Cardiac muscle cell (in vitro differentiated cells and primary cell): ENCODE measurements around the gene PECR. TPM values are rescaled to one million over a fixed set of nuclear protein-coding genes. Genes with fewer than 3 reads are reported as not detected.
"Not testable (repeated sequence)": the region's sequence is repeated elsewhere in the genome, so short reads cannot be mapped to it uniquely, and the experiment has no call there.

Experiments used
- DNase-seq, 2 donors: peaks; one replicate each; pipeline versions ENCODE4 v3.0.0 to v3.0.0-alpha.2; 2010 to 2017; ENCODE audit warnings: low read depth in 1 of 2, low spot score in 1 of 2
- H3K27ac ChIP-seq: fragments of 200-600 bp; sonication (generic); 2 replicates; pipeline ENCODE4 v1.5.1; 2016
- H3K27me3 ChIP-seq: fragments of 200-600 bp; sonication (generic); 2 replicates; pipeline ENCODE4 v1.6.0; 2016; ENCODE audit warnings: control low read depth
- H3K36me3 ChIP-seq: fragments of 200-600 bp; sonication (generic); 2 replicates; pipeline ENCODE4 v1.5.1; 2016; ENCODE audit warnings: control low read depth
- H3K4me1 ChIP-seq: fragments of 200-600 bp; sonication (generic); 2 replicates; pipeline ENCODE4 v1.8.1; 2017; ENCODE audit warnings: low read depth, mild to moderate bottlenecking, mixed run types
- H3K4me3 ChIP-seq: fragments of 200-600 bp; sonication (generic); 2 replicates; pipeline ENCODE4 v1.5.1; 2016; ENCODE audit warnings: mild to moderate bottlenecking
- H3K9me3 ChIP-seq: fragments of 200-600 bp; sonication (generic); 2 replicates; pipeline ENCODE4 v1.5.1; 2017; ENCODE audit warnings: low read depth, mild to moderate bottlenecking, control low read depth
- polyA plus RNA-seq: library from polyadenylated mRNA; unstranded; fragments of >200 nt; fragmentation: Nextera tagmentation; extraction: Ambion mirVana; gene quantifications from 2 replicates; pipeline ENCODE4 v1.2.1, GENCODE V29; 2016
- total RNA-seq: library from RNA; depleted of rRNA; stranded (reverse); fragments of >200 nt; gene quantifications from 2 replicates; pipeline ENCODE4 v1.2.3, GENCODE V29; 2016
- TF ChIP-seq, protein P1 (sequence below): IDR thresholded peaks from 2 replicates; pipeline ENCODE4 v1.5.1; 2012; ENCODE audit warnings: low read depth, mild to moderate bottlenecking, low read length

PECR gene
- total and polyA plus RNA-seq, 2 experiments from 2014 or later, result 6.4 to 11.4 TPM

DNA sequence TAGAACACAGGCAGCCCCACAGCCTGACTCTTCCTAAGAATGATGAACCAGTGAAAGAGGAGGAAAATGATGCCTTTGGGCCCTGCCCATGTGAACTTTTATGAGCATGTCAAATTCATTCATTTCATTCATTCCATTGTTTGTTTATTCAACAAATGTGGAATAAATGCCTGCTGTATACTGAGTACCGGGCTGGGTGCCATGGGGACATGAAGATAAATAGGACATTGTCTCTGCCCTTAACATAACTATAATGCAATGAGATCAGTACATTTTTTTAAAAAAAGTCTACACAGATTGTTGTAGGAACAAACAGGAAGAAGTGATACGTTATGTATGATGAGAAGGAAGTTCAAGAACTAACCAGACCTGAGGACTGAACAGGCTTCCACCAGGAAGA is 83.0 kb downstream of the PECR start:
- no peak overlapping the region for H3K27ac ChIP-seq
- H3K4me3 ChIP-seq, result no peak overlapping the region
- no peaks in the 10 kb centered on the region for H3K9me3 ChIP-seq
- H3K4me1 ChIP-seq, result no peaks in the 10 kb centered on the region
- TF ChIP-seq, protein P1, sequence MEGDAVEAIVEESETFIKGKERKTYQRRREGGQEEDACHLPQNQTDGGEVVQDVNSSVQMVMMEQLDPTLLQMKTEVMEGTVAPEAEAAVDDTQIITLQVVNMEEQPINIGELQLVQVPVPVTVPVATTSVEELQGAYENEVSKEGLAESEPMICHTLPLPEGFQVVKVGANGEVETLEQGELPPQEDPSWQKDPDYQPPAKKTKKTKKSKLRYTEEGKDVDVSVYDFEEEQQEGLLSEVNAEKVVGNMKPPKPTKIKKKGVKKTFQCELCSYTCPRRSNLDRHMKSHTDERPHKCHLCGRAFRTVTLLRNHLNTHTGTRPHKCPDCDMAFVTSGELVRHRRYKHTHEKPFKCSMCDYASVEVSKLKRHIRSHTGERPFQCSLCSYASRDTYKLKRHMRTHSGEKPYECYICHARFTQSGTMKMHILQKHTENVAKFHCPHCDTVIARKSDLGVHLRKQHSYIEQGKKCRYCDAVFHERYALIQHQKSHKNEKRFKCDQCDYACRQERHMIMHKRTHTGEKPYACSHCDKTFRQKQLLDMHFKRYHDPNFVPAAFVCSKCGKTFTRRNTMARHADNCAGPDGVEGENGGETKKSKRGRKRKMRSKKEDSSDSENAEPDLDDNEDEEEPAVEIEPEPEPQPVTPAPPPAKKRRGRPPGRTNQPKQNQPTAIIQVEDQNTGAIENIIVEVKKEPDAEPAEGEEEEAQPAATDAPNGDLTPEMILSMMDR, result no peak
- DNase-seq, result no peak
- no peaks in the 10 kb centered on the region for H3K36me3 ChIP-seq
- no peaks in the 10 kb centered on the region for H3K27me3 ChIP-seq

DNA sequence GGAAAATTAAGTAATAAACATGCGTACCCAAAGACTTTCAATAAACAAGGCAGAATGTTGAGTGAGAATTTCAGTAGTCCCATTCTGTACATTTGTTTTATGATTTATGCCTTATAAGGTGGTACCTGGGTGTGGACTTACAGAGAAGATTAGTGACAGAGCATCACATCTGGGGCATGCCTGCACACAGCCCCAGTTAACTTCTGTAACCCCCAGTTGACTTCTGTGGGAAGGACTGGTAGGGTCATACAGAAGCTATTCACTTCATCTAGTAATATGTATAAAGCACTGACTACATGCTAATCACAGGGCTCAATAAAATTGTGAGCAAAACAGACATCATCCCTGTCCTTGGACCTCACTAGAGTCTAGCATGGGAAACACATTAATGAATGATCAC is 84.4 kb downstream of the PECR start:
- DNase-seq, result no peak
- TF ChIP-seq, protein P1, result no peak
- Histone ChIP-seq H3K27me3 (no peaks in the 10 kb centered on the region), H3K36me3 (no peaks in the 10 kb centered on the region), H3K4me3 (no peak overlapping the region), H3K4me1 (no peaks in the 10 kb centered on the region), H3K27ac (no peak overlapping the region), H3K9me3 (no peaks in the 10 kb centered on the region)

DNA sequence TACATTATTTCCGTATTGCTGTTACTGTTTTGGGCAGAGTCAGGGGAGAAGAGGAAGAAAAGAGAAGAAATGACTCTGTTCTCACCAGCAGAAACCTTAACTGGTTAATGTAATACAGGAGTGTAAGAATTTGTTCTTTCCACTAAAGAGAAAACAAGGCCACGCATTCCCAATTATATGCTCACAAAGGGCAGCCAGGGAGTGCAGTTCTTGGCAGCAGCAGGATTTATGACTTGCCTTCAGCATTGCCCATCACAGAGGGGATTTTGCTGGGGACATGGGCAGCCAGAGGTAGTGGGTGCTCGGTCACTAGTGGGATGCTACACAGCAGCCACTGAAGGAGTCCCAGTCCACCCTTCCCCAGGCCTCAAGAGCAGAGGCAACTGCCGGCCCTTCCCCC is 86.7 kb downstream of the PECR start:
- H3K27me3 ChIP-seq, result no peaks in the 10 kb centered on the region
- H3K27ac ChIP-seq, result no peak overlapping the region
- TF ChIP-seq, protein P1, result no peak
- no peaks in the 10 kb centered on the region for H3K36me3 ChIP-seq
- H3K4me3 ChIP-seq, result no peak overlapping the region
- H3K4me1 ChIP-seq, result no peaks in the 10 kb centered on the region
- no peaks in the 10 kb centered on the region for H3K9me3 ChIP-seq
- DNase-seq, result no peak

DNA sequence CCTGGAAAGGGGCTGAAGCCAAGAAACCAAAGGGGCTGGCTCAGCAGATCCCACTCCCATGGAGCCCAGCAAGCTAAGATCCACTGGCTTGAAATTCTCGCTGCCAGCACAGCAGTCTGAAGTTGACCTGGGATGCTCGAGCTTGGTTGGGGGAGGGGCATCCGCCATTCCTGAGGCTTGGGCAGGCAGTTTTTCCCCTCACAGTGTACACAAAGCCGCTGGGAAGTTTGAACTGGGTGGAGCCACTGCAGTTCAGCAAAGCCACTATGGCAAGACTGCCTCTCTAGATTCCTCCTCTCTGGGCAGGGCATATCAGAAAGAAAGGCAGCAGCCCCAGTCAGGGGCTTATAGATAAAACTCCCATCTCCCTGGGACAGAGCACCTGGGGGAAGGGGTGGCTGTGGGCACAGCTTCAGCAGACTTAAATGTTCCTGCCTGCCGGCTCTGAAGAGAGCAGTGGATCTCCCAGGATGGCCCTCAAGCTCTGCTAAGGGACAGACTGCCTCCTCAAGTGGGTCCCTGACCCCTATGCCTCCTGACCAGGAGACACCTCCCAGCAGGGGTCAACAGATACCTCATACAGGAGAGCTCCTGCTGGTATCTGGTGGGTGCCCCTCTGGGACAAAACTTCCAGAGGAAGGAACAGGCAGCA is 92.9 kb downstream of the PECR start:
- not testable (repeated sequence) for H3K9me3 ChIP-seq, H3K27ac ChIP-seq, DNase-seq, H3K27me3 ChIP-seq, H3K4me1 ChIP-seq, H3K36me3 ChIP-seq, H3K4me3 ChIP-seq

Other genes starting within 250 kb of the PECR start
- gene MREG, start 68.3 kb downstream of the PECR start, total RNA-seq, result 1.6 and 4.4 TPM in 2 replicates
- 1.3 TPM in 2 replicates for gene MREG, start 68.3 kb downstream of the PECR start, polyA plus RNA-seq
- 1.2 and 1.8 TPM in 2 replicates for gene TMEM169, start 110 bp upstream of the PECR start, total RNA-seq
- gene TMEM169, start 110 bp upstream of the PECR start, polyA plus RNA-seq, result 0.65 and 1.9 TPM in 2 replicates
- 150 and 174 TPM in 2 replicates for gene XRCC5, start 27.5 kb upstream of the PECR start, total RNA-seq
- 233 and 241 TPM in 2 replicates for gene XRCC5, start 27.5 kb upstream of the PECR start, polyA plus RNA-seq